A549 (cell line): ENCODE results near the gene TOMM40. TPM values are rescaled to one million over a fixed set of nuclear protein-coding genes. Genes with fewer than 3 reads are reported as not detected.

Experiments
- BCL3 ChIP-seq: fragments of >200 bp; sonication (Bioruptor Twin); formaldehyde crosslinking; IDR thresholded peaks from 3 replicates; pipeline ENCODE4 v1.6.1; 2016
- CBX2 ChIP-seq: fragments of 200-600 bp; sonication (generic); IDR thresholded peaks from 2 replicates; pipeline ENCODE4 v1.6.1; 2016; ENCODE audit warnings: low read depth, mild to moderate bottlenecking, borderline replicate concordance
- CBX8 ChIP-seq: fragments of 200-600 bp; sonication (generic); IDR thresholded peaks from 2 replicates; pipeline ENCODE4 v1.6.1; 2016
- CTCF ChIP-seq: fragments of >200 bp; sonication (Bioruptor Twin); formaldehyde crosslinking; IDR thresholded peaks from 3 replicates; pipeline ENCODE4 v1.5.1; 2016
- ELK1 ChIP-seq: fragments of 150-350 bp; IDR thresholded peaks from 2 replicates; pipeline ENCODE4 v1.6.1; 2014; ENCODE audit warnings: low read depth, mild to moderate bottlenecking, low read length
- FOSL2 ChIP-seq, 2 experiments: fragments of 450-650 bp in 1 of 2; fragments of >200 bp in 1 of 2; sonication (Bioruptor Twin) in 1 of 2; formaldehyde crosslinking; IDR thresholded peaks; 2 replicates each; pipeline versions ENCODE4 v1.5.0 to v1.6.1; 2016 to 2020; ENCODE audit warnings: mild to moderate bottlenecking in 1 of 2, moderate library complexity in 1 of 2
- FOXS1 ChIP-seq: fragments of 250-450 bp; sonication (Bioruptor Pico); IDR thresholded peaks from 2 replicates; pipeline ENCODE4 v1.5.0; 2020; ENCODE audit warnings: mild to moderate bottlenecking, moderate library complexity
- KDM5A ChIP-seq: fragments of 200-600 bp; sonication (generic); IDR thresholded peaks from 2 replicates; pipeline ENCODE4 v1.6.1; 2016; ENCODE audit warnings: antibody characterized with exemption, mild to moderate bottlenecking
- MAX ChIP-seq: IDR thresholded peaks from 2 replicates; pipeline ENCODE4 v1.6.1; 2012
- MAZ ChIP-seq: fragments of 150-350 bp; IDR thresholded peaks from 2 replicates; pipeline ENCODE4 v1.6.1; 2014; ENCODE audit warnings: antibody characterized with exemption, low read depth, low read length, borderline replicate concordance
- MYC ChIP-seq: IDR thresholded peaks from 2 replicates; pipeline ENCODE4 v1.6.1; 2012; ENCODE audit warnings: mild to moderate bottlenecking, inconsistent platforms, low read length, improper control_type of control experiment, borderline replicate concordance
- NPAS2 ChIP-seq: fragments of 250-450 bp; sonication (Bioruptor Pico); IDR thresholded peaks from 2 replicates; pipeline ENCODE4 v1.8.0; 2022; ENCODE audit warnings: mild to moderate bottlenecking, moderate library complexity, borderline replicate concordance
- NR3C1 ChIP-seq: fragments of >200 bp; sonication (Bioruptor Twin); formaldehyde crosslinking; IDR thresholded peaks from 3 replicates; pipeline ENCODE4 v1.6.1; 2017
- PBX3 ChIP-seq: IDR thresholded peaks from 2 replicates; pipeline ENCODE4 v1.6.1; 2012
- RAD21 ChIP-seq, 2 experiments: fragments of >200 bp in 1 of 2; sonication (Bioruptor Twin) in 1 of 2; formaldehyde crosslinking in 1 of 2; IDR thresholded peaks in 1 of 2; conservative IDR thresholded peaks in 1 of 2; 2 replicates in 1 of 2; 3 replicates in 1 of 2; pipeline ENCODE4 v1.6.1; 2012 to 2018; ENCODE audit warnings: inconsistent platforms in 1 of 2
- RCOR1 ChIP-seq: fragments of 150-350 bp; IDR thresholded peaks from 2 replicates; pipeline ENCODE4 v1.6.1; 2014; ENCODE audit warnings: antibody characterized with exemption, low read length, low read depth
- SREBF2 ChIP-seq: fragments of 450-650 bp; IDR thresholded peaks from 2 replicates; pipeline ENCODE4 v1.6.1; 2014; ENCODE audit warnings: mild to moderate bottlenecking, moderate library complexity
- TFCP2L1 ChIP-seq: fragments of 250-450 bp; sonication (Bioruptor Pico); IDR thresholded peaks from 2 replicates; pipeline ENCODE4 v1.5.0; 2021; ENCODE audit warnings: mild to moderate bottlenecking
- USF2 ChIP-seq: fragments of 450-650 bp; IDR thresholded peaks from 2 replicates; pipeline ENCODE4 v1.6.1; 2014; ENCODE audit warnings: antibody characterized with exemption
- ZC3H11A ChIP-seq: fragments of 450-650 bp; IDR thresholded peaks from 2 replicates; pipeline ENCODE4 v1.6.1; 2014; ENCODE audit warnings: antibody characterized with exemption, mild to moderate bottlenecking
- ZFP36 ChIP-seq: fragments of 450-650 bp; IDR thresholded peaks from 2 replicates; pipeline ENCODE4 v1.6.1; 2014; ENCODE audit warnings: borderline replicate concordance; ENCODE audit not compliant: partially characterized antibody
- ZSCAN20 ChIP-seq: fragments of 250-450 bp; sonication (Bioruptor Pico); IDR thresholded peaks from 2 replicates; pipeline ENCODE4 v1.8.0; 2022; ENCODE audit warnings: mild to moderate bottlenecking, moderate library complexity
- polyA plus RNA-seq, 4 experiments: library from polyadenylated mRNA; depleted of rRNA in 3 of 4; stranded (reverse); fragments of >200 nt; fragmentation: RNase III in 1 of 4; extraction: RNeasy Plus Mini Kit Qiagen cat#74134 plus additional on column Dnase treatment in 1 of 4; gene quantifications; 2 replicates in 3 of 4; 3 replicates in 1 of 4; pipeline ENCODE4 v1.2.3, GENCODE V29; 2011 to 2017

TOMM40 gene
- polyA plus RNA-seq, 2 of the 4 experiments (the other 2 are of a cell fraction), result 92.7 to 180 TPM

- TF ChIP-seq BCL3, result peak; percentile 71; the same call in 1 of the 3 replicates
- no peak for TF ChIP-seq ELK1
- TF ChIP-seq ZC3H11A, result no peak
- peak; percentile 24; the same call in 1 of the 2 replicates for TF ChIP-seq USF2
- no peak for TF ChIP-seq CBX2
- no peak for TF ChIP-seq RAD21 (conservative IDR thresholded peaks at IDR 0.05 in 1 of 2, IDR thresholded peaks at IDR 0.05 in 1 of 2)
- TF ChIP-seq NPAS2 (CRISPR knock-in tag), result no peak
- TF ChIP-seq SREBF2, result no peak
- no peak for TF ChIP-seq FOSL2 (IDR thresholded peaks at IDR 0.05)
- TF ChIP-seq FOSL2 (CRISPR knock-in tag; IDR thresholded peaks at IDR 0.05), result peak; percentile 22; the same call in 1 of the 2 replicates
- no peak for TF ChIP-seq TFCP2L1 (CRISPR knock-in tag)
- peak; percentile 89 for TF ChIP-seq MAX
- peak; percentile 43; the same call in 1 of the 2 replicates for TF ChIP-seq KDM5A
- TF ChIP-seq PBX3, result peak; percentile 87
- no peak for TF ChIP-seq ZSCAN20 (CRISPR knock-in tag)
- TF ChIP-seq CTCF, result no peak
- TF ChIP-seq ZFP36, result no peak
- no peak for TF ChIP-seq NR3C1
- no peak for TF ChIP-seq RCOR1
- no peak for TF ChIP-seq MAZ
- TF ChIP-seq CBX8, result no peak
- no peak for TF ChIP-seq FOXS1
- peak; percentile 64; the same call in 1 of the 2 replicates for TF ChIP-seq MYC
- TF ChIP-seq, all 56 proteins: peak for 12
These were observed at the start of gene TOMM40 (continued) for GRCh38 chr19:44891016-44891882.
